Activated T-cell treated with anti-CD3 and anti-CD28 coated beads for 1 hour (primary cell): ENCODE results near the gene IGSF10.
"Not testable (repeated sequence)": the region's sequence is repeated elsewhere in the genome, so short reads cannot be mapped to it uniquely, and the experiment has no call there.

Source experiments
- DNase-seq: peaks from one replicate; pipeline ENCODE4 v3.0.0-alpha.2; 2020; ENCODE audit warnings: low read depth

The IGSF10 gene, protein sequence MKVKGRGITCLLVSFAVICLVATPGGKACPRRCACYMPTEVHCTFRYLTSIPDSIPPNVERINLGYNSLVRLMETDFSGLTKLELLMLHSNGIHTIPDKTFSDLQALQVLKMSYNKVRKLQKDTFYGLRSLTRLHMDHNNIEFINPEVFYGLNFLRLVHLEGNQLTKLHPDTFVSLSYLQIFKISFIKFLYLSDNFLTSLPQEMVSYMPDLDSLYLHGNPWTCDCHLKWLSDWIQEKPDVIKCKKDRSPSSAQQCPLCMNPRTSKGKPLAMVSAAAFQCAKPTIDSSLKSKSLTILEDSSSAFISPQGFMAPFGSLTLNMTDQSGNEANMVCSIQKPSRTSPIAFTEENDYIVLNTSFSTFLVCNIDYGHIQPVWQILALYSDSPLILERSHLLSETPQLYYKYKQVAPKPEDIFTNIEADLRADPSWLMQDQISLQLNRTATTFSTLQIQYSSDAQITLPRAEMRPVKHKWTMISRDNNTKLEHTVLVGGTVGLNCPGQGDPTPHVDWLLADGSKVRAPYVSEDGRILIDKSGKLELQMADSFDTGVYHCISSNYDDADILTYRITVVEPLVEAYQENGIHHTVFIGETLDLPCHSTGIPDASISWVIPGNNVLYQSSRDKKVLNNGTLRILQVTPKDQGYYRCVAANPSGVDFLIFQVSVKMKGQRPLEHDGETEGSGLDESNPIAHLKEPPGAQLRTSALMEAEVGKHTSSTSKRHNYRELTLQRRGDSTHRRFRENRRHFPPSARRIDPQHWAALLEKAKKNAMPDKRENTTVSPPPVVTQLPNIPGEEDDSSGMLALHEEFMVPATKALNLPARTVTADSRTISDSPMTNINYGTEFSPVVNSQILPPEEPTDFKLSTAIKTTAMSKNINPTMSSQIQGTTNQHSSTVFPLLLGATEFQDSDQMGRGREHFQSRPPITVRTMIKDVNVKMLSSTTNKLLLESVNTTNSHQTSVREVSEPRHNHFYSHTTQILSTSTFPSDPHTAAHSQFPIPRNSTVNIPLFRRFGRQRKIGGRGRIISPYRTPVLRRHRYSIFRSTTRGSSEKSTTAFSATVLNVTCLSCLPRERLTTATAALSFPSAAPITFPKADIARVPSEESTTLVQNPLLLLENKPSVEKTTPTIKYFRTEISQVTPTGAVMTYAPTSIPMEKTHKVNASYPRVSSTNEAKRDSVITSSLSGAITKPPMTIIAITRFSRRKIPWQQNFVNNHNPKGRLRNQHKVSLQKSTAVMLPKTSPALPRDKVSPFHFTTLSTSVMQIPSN (N-terminal part only)

GRCh38 chr3:151460774-151461450 lies at the start of gene IGSF10:
IGSF10 (minus strand) TSS chr3:151461061; CDS start chr3:151458709, 2,352 bp downstream.
- no peak for DNase-seq

DNA sequence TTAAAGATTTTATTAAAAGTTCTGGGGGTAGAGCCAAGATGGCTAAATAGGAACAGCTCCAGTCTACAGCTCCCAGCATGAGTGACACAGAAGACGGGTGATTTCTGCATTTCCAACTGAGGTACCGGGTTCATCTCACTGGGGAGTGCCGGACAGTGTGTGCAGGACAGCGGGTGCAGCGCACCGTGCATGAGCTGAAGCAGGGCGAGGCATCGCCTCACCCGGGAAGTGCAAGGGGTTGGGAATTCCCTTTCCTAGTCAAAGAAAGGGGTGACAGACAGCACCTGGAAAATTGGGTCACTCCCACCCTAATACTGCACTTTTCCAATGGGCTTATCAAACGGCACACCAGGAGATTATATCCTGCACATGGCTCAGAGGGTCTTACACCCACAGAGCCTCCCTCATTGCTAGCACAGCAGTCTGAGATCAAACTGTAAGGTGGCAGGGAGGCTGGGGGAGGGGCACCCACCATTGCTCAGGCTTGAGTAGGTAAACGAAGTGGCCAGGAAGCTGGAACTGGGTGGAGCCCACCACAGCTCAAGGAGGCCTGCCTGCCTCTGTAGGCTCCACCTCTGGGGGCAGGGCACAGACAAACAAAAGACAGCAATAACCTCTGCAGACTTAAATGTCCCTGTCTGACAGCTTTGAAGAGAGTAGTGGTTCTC lies 48.7 kb upstream of the IGSF10 start:
- not testable (repeated sequence) for DNase-seq

GRCh38 chr3:151504606-151505005 lies 43.7 kb upstream of the IGSF10 start:
- no peak for DNase-seq

- DNase-seq, result no peak
Measured at GRCh38 chr3:151503074-151503473, 42.2 kb upstream of the IGSF10 start.

- DNase-seq, result no peak
Measured at GRCh38 chr3:151501923-151502632, 41.2 kb upstream of the IGSF10 start.

- DNase-seq, result no peak
Measured at GRCh38 chr3:151501171-151501922, 40.5 kb upstream of the IGSF10 start.

GRCh38 chr3:151499168-151499567 lies 38.3 kb upstream of the IGSF10 start:
- DNase-seq, result no peak

GRCh38 chr3:151491525-151491924 lies 30.7 kb upstream of the IGSF10 start:
- DNase-seq, result no peak

DNA sequence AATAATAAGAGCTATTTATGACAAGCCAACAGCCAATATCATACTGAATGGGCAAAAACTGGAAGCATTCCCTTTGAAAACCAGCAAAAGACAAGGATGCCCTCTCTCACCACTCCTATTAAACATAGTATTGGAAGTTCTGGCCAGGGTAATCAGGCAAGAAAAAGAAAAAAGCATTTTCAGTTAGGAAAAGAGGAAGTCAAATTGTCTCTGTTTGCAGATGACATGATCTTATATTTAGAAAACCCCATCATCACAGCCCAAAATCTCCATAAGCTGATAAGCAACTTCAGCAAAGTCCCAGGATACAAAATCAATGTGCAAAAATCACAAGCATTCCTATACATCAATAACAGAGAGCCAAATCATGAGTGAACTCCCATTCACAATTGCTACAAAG lies 27.0 kb upstream of the IGSF10 start:
- not testable (repeated sequence) for DNase-seq

DNA sequence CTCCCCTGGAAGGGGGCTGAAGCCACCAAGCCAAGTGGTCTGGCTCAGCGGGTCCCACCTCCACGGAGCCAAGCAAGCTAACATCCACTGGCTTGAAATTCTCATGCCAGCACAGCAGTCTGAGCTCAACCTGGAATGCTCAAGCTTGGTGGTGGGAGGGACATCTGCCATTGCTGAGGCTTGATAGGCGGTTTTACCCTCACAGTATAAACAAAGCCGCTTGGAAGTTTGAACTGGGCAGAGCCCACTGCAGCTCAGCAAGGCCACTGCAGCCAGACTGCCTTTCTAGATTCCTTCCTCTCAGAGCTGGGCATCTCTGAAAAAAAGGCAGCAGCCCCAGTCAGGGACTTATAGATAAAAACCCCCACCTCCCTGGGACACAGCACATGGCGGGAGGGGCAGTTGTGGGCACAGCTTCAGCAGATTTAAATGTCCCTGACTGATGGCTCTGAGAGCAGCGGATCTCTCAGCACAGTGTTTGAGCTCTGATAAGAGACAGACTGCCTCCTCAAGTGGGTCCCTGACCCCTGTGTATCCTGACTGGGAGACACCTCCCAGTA lies 23.2 kb upstream of the IGSF10 start:
- DNase-seq, result no peak

GRCh38 chr3:151483488-151483887 lies 22.6 kb upstream of the IGSF10 start:
- no peak for DNase-seq

DNA sequence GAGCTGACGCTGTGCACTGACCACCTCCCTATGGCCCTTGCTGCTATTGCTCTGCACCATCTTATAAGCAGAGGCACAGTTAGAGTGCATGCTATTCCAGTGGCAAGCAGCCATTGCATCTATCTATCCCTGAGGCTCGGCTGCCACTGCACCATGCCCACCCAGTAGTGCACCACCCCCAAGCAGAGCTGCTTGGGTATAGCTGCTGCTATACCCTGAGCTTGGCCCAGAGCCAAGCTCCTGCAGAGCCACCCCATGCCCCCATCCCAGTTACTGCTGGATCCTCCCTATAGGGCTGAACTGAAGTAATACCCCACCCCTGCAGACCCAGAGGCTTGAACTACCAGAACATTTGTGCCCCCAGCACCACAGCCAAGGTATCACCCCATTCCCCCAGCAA lies 19.6 kb upstream of the IGSF10 start:
- DNase-seq, result no peak

DNA sequence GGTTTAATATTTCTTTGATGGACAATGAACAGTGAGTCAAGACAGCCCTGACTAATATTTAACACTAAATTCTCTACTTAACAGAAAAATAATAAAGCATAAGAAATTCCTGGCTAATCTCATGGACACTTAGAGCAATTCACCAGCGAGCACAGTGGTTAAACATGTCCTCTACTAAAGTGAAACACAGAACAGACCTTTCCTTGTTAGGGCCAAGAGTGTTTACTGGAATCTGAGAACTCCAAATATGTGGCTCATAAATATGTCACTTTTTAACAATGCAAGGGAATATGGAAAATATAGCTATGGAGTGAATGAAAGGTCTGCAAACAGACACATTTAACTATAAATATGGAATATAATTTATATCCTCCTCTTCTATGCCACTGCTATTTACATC lies 18.6 kb upstream of the IGSF10 start:
- no peak for DNase-seq

- no peak for DNase-seq
Measured at GRCh38 chr3:151478335-151478697, 17.5 kb upstream of the IGSF10 start.

DNA sequence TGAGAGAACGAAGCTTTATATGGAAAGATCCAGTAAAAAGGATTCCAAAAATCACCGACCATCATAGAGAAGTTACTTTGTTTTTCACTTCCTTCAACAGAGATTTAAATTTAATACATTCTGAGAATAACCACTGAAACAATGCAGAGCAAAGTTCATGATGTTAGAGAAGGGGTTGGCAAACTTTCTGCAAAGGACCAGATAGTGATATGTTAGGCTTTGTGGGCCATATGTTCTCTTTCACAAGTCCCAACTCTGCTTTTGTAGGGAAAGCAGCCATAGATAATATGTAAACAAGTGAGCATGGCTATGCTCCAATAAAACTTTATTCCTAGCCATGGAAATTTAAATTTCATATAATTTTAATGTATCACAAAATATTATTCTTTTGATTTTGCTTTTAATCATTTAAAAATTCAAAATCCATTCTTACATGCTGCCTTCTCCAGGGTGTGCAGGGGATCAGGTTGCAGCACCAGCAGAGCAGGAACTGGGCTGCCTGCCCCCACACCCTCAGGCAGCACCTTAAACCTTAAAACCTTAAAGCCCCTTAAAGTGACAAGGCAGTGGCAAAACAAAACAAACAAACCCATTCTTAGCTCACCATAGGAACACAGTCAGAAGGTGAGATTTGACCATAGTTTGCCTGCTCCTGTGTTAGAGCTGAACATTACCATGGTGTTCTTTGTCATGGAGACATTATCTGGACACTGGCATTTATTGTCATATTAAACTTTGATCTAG lies 16.9 kb upstream of the IGSF10 start:
- no peak for DNase-seq

DNA sequence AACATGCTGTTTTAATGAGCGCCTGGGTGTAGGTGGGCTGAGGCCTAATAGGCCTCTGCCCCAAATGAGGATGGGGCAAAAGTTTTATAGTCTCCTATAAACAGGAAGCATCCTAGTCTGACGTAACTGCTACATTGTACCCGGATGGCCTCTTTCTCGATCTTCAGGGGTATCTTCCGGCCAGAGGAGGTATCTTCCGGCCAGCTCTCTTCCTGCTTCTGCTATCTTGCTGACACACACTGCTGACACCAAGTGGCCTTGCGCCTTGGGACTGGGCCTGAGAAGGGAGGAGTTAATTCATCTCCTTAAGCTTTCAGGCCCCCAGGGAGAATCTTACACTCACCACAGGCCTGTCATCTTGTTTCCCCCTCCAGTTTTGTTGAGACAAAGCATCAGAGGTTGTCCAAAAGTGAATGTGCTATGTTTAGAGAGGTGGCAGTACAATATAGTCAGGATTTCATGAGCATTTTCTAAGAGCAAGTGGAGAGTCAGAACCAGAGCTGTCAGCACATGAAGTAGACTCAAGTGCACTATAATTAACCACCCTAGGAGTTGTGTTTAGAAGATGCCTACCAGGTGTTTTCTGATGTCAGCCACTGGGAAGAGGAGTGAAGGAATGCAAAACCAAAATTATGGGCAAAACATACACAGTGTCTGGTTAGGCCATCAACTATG lies 15.6 kb upstream of the IGSF10 start:
- no peak for DNase-seq

DNA sequence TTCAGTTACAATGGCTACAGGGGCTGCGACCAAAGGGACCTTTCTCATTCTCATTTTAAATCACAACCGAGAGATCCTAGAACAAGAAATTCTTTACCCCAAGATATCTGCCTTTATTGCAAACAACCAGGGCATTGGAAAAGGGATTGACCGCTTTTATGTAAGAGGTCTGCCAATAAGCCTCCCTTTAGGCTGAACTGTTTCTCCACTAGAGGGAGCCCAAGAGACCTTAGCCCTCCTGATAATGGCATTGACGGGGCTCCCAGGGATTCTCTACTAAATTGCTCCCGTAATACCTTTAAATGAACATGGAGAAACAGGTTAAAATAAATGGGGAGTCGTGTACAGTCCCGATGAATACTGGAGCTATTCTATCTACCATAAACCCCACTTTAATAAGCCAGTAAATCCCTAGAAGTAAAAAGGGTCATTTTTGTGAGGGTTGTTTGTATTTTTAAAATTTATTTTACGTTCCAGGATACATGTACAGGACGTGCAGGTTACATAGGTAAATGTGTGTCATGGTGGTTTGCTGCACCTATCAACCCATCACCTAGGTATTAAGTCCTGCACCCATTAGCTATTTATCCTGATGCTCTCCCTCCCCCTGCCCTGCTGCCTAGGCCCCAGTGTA lies 7.5 kb upstream of the IGSF10 start:
- DNase-seq, result no peak

DNA sequence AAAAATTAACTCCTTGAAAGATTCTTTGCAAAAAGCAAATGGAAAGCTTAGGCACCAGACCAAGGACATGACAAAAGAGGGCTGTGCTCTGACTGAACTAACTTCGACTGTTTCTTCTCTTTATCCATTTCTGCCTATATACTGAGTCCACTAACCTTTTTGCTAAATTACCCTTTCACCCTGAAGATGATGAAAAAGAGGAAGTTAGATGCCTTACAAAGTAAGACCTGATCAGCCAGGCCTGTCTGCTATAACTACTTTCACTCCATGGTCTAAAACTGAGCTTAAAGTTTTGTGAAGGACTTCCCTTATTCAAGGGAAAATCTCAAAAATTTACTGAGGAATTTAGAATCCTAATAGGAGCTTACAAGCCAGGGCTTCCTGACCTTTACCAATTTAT lies 6.2 kb upstream of the IGSF10 start:
- DNase-seq, result no peak
